T follicular helper cell (primary cell): ENCODE data around the gene CLIP1.
"Not testable (repeated sequence)": the region's sequence is repeated elsewhere in the genome, so short reads cannot be mapped to it uniquely, and the experiment has no call there.

Source experiments
- DNase-seq: peaks from one replicate; pipeline ENCODE4 v3.0.0-alpha.2; 2020; ENCODE audit warnings: low read depth

CLIP1 gene

GRCh38 chr12:122395319-122395718, 27.1 kb downstream of the CLIP1 start:
- no peak for DNase-seq

- no peak for DNase-seq
Observed at GRCh38 chr12:122394626-122395194, 27.8 kb downstream of the CLIP1 start.

GRCh38 chr12:122393817-122394216, 28.7 kb downstream of the CLIP1 start:
- DNase-seq, result no peak

- DNase-seq, result no peak
Observed at GRCh38 chr12:122392411-122392810, 30.1 kb downstream of the CLIP1 start.

GRCh38 chr12:122389677-122390076, 32.8 kb downstream of the CLIP1 start:
- no peak for DNase-seq

GRCh38 chr12:122387887-122388286, 34.6 kb downstream of the CLIP1 start:
- DNase-seq, result no peak

GRCh38 chr12:122385171-122386016, 37.1 kb downstream of the CLIP1 start:
- DNase-seq, result no peak

- DNase-seq, result no peak
Observed at GRCh38 chr12:122382919-122383350, 39.5 kb downstream of the CLIP1 start.

GRCh38 chr12:122381021-122381420, 41.4 kb downstream of the CLIP1 start:
- DNase-seq, result no peak

GRCh38 chr12:122376751-122377150, 45.7 kb downstream of the CLIP1 start:
- not testable (repeated sequence) for DNase-seq

- no peak for DNase-seq
Observed at GRCh38 chr12:122374707-122375106, 47.8 kb downstream of the CLIP1 start.

- no peak for DNase-seq
Observed at GRCh38 chr12:122371475-122372045, 50.9 kb downstream of the CLIP1 start.

GRCh38 chr12:122368361-122369073, 54.0 kb downstream of the CLIP1 start:
- DNase-seq, result no peak

- not testable (repeated sequence) for DNase-seq
Observed at GRCh38 chr12:122367632-122368031, 54.8 kb downstream of the CLIP1 start.

GRCh38 chr12:122366685-122367475, 55.6 kb downstream of the CLIP1 start:
- DNase-seq, result no peak

- DNase-seq, result not testable (repeated sequence)
Observed at GRCh38 chr12:122365226-122365625, 57.2 kb downstream of the CLIP1 start.

- DNase-seq, result no peak
Observed at GRCh38 chr12:122363782-122364181, 58.7 kb downstream of the CLIP1 start.

GRCh38 chr12:122362755-122363154, 59.7 kb downstream of the CLIP1 start:
- no peak for DNase-seq

GRCh38 chr12:122358403-122358802, 64.1 kb downstream of the CLIP1 start:
- not testable (repeated sequence) for DNase-seq

GRCh38 chr12:122357536-122357935, 64.9 kb downstream of the CLIP1 start:
- not testable (repeated sequence) for DNase-seq

- not testable (repeated sequence) for DNase-seq
Observed at GRCh38 chr12:122356991-122357390, 65.5 kb downstream of the CLIP1 start.
